ENCODE results near the gene CADM4. TPM values are rescaled to one million over a fixed set of nuclear protein-coding genes. Genes with fewer than 3 reads are reported as not detected.
"Not testable (repeated sequence)": the region's sequence is repeated elsewhere in the genome, so short reads cannot be mapped to it uniquely, and the experiment has no call there.

The CADM4 gene
- total RNA-seq, 2 donors from 2014 or later = 10.1 to 13.7 TPM

- ATAC-seq = no peak
- no peak for DNase-seq
- intact Hi-C loops (cut with DNase I) = loop anchor here in 1 of 2 donors (5.0 kb wide), 1 partner anchor 136 kb away; the partner anchor contains the start of gene ZNF575
These were observed 28.3 kb upstream of the CADM4 start for GRCh38 chr19:43667876-43668405.

- intact Hi-C loops (cut with DNase I) = loop anchor here in 1 of 2 donors (5.0 kb wide), 1 partner anchor 135 kb away; the partner anchor contains the start of gene ZNF575
- ATAC-seq = no peak
- DNase-seq = peak; percentile 45
These were observed 27.7 kb upstream of the CADM4 start for GRCh38 chr19:43667126-43667875.

DNA sequence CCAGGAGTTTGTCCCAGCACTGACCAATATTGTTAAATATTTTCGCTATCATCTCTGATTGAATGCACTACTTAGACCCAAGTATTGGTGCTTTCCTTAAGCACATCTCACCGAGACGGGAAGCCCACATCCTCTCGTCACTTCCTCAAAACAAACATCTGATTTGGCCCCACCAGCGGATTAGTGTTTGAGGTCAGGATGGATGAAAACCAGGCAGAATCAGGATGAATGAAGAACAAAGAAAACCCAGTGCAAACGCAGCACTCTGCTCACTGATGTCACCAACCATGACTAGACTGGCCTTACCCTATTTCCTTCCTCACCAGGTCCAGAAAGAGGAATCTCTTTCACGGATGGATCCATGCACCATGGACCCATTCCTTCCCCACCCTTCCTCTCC is 24.4 kb upstream of the CADM4 start:
- no peak for ATAC-seq
- intact Hi-C loops (cut with DNase I) = no loop called here
- peak; percentile 32 for DNase-seq

DNA sequence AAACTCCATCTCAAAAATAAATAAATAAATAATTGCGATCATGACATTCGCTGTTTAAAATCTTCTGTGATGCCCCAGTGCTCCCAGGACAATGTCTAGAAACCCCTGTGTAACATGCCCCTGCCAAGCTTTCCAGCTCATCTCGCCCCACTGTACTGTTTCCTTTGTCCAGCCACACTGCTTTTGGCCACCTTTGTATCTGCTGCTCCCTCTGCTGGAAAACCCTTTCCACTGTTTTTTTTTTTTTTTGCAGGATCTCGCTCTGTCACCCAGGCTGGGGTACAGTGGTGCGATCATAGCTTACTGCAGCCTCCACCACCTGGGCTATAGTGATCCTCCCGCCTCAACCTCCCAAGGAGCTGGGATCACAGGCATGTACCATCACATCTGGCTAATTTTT is 22.8 kb upstream of the CADM4 start:
- intact Hi-C loops (cut with DNase I) = no loop called here
- no peak for DNase-seq
- no peak for ATAC-seq

- intact Hi-C loops (cut with DNase I) = no loop called here
- DNase-seq (no peak), ATAC-seq (no peak)
These were observed 21.3 kb upstream of the CADM4 start for GRCh38 chr19:43660971-43661360.

- intact Hi-C loops (cut with DNase I) = no loop called here
- no peak for DNase-seq
- no peak for ATAC-seq
These were observed 20.8 kb upstream of the CADM4 start for GRCh38 chr19:43660301-43660970.

GRCh38 chr19:43658494-43658893 is 18.8 kb upstream of the CADM4 start:
- ATAC-seq = no peak
- DNase-seq = no peak
- intact Hi-C loops (cut with DNase I) = loop anchor here (10.0 kb wide), 2 partner anchors 104 to 214 kb away; no protein-coding TSS in a partner anchor

DNA sequence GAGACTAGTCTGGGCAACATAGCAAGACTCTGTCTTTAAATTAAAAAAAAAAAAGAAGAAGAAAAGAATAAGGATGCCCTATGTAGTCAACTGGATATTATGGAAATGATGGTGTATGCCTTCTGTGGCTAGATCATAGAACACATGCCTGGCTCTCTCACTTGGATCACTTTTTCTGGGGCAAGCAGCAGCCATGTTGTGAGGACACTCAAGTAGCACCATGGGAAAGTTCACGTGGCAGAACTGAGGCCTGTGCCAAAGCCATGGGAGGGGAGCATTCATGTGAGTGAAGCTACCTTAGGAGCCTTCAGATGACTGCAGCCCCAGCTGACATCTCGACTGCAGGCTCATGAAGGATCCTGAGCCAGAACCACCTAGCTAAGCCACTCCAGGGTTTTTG is 18.4 kb upstream of the CADM4 start:
- no peak for DNase-seq
- no peak for ATAC-seq
- intact Hi-C loops (cut with DNase I) = loop anchor here (10.0 kb wide), 2 partner anchors 103 to 213 kb away; no protein-coding TSS in a partner anchor

- ATAC-seq (no peak), DNase-seq (no peak)
- intact Hi-C loops (cut with DNase I) = loop anchor here (10.0 kb wide), 2 partner anchors 102 to 212 kb away; no protein-coding TSS in a partner anchor
These were observed 16.8 kb upstream of the CADM4 start for GRCh38 chr19:43656436-43656835.

GRCh38 chr19:43652546-43652874 is 12.9 kb upstream of the CADM4 start:
- ATAC-seq (no peak), DNase-seq (no peak)
- intact Hi-C loops (cut with DNase I) = loop anchor here (5.0 to 10.0 kb wide), 3 partner anchors 98 to 208 kb away; no protein-coding TSS in a partner anchor

- no peak for DNase-seq
- intact Hi-C loops (cut with DNase I) = loop anchor here (5.0 to 10.0 kb wide), 3 partner anchors 97 to 207 kb away; no protein-coding TSS in a partner anchor
- ATAC-seq = peak; percentile 42 to 65
These were observed 12.3 kb upstream of the CADM4 start for GRCh38 chr19:43651758-43652545.

- intact Hi-C loops (cut with DNase I) = loop anchor here (5.0 to 10.0 kb wide), 3 partner anchors 95 to 205 kb away; no protein-coding TSS in a partner anchor
- ATAC-seq, DNase-seq: not testable (repeated sequence)
These were observed 10.6 kb upstream of the CADM4 start for GRCh38 chr19:43650276-43650675.

GRCh38 chr19:43649514-43649913 is 9.9 kb upstream of the CADM4 start:
- intact Hi-C loops (cut with DNase I) = no loop called here
- ATAC-seq = no peak
- DNase-seq = no peak

DNA sequence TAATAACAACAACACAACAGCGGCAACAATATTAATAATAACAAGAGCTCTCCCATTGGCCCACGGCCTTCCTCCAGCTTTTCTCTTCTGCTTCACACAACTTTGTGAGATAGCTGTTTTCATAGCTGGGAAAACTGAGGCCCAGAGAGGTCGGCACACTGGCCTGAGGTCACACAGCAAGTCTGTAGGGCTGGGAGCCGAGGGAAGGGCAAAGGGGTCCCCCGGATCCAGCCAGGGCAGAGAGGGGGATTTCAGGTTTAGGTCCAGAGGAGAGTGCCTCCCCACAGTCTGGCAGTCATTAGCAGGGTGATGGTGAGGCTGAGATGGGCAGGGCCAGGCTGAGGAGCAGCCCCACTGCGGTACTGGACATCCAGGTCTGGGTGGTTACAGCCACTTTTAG is 9.0 kb upstream of the CADM4 start:
- no peak for DNase-seq
- intact Hi-C loops (cut with DNase I) = no loop called here
- no peak for ATAC-seq

DNA sequence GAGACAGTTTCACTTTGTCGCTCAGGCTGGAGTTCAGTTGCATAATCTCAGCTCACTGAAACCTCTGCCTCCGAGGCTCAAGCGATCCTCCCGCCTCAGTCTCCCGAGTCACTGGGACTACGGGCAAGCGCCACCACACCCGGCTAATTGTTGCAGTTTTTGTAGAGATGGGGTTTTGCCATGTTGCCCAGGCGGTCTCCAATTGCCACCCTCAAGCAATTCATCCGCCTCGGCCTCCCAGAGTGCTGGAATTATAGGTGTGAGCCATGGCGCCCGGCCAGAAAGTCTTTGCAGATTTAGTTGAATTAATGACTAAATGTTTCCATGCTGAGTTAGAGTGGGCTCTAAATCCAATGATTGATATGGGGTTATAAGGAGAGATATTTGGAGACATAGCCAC is 4.5 kb upstream of the CADM4 start:
- ATAC-seq (no peak), DNase-seq (no peak)
- intact Hi-C loops (cut with DNase I) = no loop called here

DNA sequence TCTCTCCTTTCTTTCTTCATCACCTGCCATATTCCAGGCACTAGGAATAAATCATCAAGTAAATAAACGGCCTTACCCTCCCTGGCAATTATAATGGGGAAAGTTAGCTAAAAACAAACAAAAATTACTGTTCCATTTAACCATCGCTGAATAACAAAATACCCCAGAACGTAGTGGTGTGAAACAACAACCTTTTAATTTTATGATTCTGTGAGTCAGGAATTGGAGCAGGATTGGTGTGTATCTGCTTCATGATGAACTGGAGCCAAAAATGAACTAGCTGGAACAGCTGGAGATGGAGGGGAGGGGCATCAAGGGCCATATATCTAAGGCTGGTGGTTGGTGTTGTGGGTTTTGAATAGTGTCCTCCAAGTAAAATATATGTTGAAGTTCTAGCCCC is 3.7 kb upstream of the CADM4 start:
- ATAC-seq = no peak
- intact Hi-C loops (cut with DNase I) = no loop called here
- no peak for DNase-seq

- intact Hi-C loops (cut with DNase I) = no loop called here
- no peak for DNase-seq
- no peak for ATAC-seq
These were observed 2.9 kb upstream of the CADM4 start for GRCh38 chr19:43642531-43642930.

DNA sequence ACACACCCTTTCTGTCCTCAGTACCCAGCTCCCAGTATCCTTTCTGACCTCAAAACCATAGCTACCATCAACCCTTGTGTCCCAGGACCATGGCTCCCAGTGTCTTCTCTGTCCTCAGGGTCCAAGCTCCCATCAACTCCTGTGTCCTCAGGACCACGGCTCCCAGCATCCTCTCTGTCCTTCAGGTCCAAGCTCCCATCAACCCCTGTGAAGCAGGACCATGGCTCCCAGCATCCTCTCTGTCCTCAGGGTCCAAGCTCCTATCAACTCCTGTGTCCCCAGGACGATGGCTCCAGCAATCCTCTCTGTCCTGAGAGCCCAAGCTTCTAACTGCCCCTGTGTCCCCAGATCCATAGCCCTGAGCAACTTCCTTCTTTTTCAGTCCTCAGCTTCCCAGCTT is 1.7 kb upstream of the CADM4 start:
- no peak for ATAC-seq
- DNase-seq = no peak
- intact Hi-C loops (cut with DNase I) = no loop called here

DNA sequence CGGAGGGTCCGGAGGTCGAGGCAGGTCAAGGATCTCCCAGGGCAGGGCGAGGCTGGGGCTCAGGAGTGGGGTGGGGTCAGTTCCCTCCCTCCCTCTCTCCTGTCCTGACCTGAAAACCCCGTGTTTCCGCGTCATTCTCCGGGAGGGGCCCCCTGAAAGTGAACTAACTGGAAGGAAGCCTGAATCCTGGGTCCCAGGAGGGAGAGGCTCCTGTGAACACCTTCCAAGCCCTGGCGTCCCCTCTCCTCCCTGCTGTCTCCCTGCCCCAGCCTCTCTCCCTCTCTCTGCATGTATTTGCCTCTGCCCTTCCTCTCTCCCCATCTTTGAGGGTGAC is 741 bp upstream of the CADM4 start:
- DNase-seq (no peak), ATAC-seq (no peak)
- intact Hi-C loops (cut with DNase I) = no loop called here

All from left cardiac atrium (tissue), 4 donors.